Right atrium auricular region (tissue), 2 donors: ENCODE measurements around the gene IER3IP1. TPM values are rescaled to one million over a fixed set of nuclear protein-coding genes. Genes with fewer than 3 reads are reported as not detected.

ENCODE experiments used
- DNase-seq: peaks from one replicate; pipeline ENCODE4 v3.0.0-alpha.2; 2019; ENCODE audit warnings: low spot score
- H3K27ac ChIP-seq, 2 donors: fragments of 200-600 bp; sonication (generic); 1 replicate in 1 of 2; 2 replicates in 1 of 2; pipeline ENCODE4 v1.5.1; 2016 to 2019
- H3K27me3 ChIP-seq, 2 donors: fragments of 200-600 bp; sonication (generic); one replicate each; pipeline versions ENCODE4 v1.5.1 to v1.6.0; 2017 to 2019
- H3K36me3 ChIP-seq: fragments of 200-600 bp; sonication (generic); one replicate; pipeline ENCODE4 v1.5.1; 2016
- H3K4me1 ChIP-seq, 2 donors: fragments of 200-600 bp; sonication (generic); one replicate each; pipeline versions ENCODE4 v1.5.1 to v1.6.0; 2017 to 2019
- H3K4me3 ChIP-seq, 2 donors: fragments of 200-600 bp; sonication (generic); 1 replicate in 1 of 2; 2 replicates in 1 of 2; pipeline ENCODE4 v1.5.1; 2017 to 2019; ENCODE audit warnings: mild to moderate bottlenecking in 1 of 2, moderate library complexity in 1 of 2
- H3K9me3 ChIP-seq, 2 donors: fragments of 200-600 bp; sonication (generic); one replicate each; pipeline ENCODE4 v1.5.1; 2019
- CTCF ChIP-seq, 2 donors: fragments of 200-600 bp; sonication (generic); IDR thresholded peaks; one replicate each; pipeline ENCODE4 v1.5.1; 2019; ENCODE audit warnings: antibody characterized with exemption in 2 of 2
- total RNA-seq, 2 donors: library from RNA; depleted of rRNA; stranded (reverse); fragments of >200 nt; gene quantifications; one replicate each; pipeline ENCODE4 v1.1.0, GENCODE V29; 2016

The IER3IP1 gene
- total RNA-seq, 2 donors from 2014 or later = 9.7 to 15.5 TPM

- no peak overlapping the region for H3K27ac ChIP-seq
- no peaks in the 10 kb centered on the region for H3K27me3 ChIP-seq
- TF ChIP-seq CTCF (IDR thresholded peaks at IDR 0.05) = no peak
- no peak overlapping the region for H3K4me3 ChIP-seq
- no peak for DNase-seq
- H3K4me1 ChIP-seq = no peaks in the 10 kb centered on the region
- no peaks in the 10 kb centered on the region for H3K36me3 ChIP-seq
- H3K9me3 ChIP-seq = no peaks in the 10 kb centered on the region
Measured at GRCh38 chr18:47180765-47181164, 4.6 kb upstream of the IER3IP1 start.

DNA sequence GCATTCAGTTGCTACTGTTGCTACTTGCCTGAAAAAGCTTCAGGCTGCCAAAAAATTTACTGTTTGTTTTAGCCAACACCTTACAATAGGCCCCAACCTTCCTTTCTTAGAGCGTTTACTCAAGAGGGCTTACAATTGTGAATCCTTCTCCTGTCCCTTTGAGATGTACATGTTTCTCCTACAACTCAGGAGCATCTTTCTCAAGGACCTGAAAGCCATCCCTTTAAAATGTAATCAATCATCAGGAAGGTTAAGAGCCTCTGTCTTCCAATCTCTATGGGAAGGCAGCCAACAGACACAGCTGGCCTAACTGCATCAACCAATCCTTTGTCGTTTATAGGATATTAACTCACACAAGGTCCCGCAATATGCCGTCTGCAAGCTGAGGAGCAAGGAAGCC lies 3.4 kb upstream of the IER3IP1 start:
- Histone ChIP-seq H3K36me3 (no peaks in the 10 kb centered on the region), H3K4me1 (peaks cover 0 to 10% of the 10 kb centered on the region in 2 donors), H3K4me3 (no peak overlapping the region), H3K27me3 (no peaks in the 10 kb centered on the region), H3K9me3 (no peaks in the 10 kb centered on the region), H3K27ac (no peak overlapping the region)
- no peak for DNase-seq
- no peak for TF ChIP-seq CTCF (IDR thresholded peaks at IDR 0.05)

- TF ChIP-seq CTCF (IDR thresholded peaks at IDR 0.05) = no peak
- Histone ChIP-seq H3K4me1 (peaks cover 0 to 25% of the 10 kb centered on the region in 2 donors), H3K27ac (peak overlapping the region; percentile 78 to 84), H3K36me3 (no peaks in the 10 kb centered on the region), H3K4me3 (peak overlapping the region; percentile 82 to 89), H3K9me3 (no peaks in the 10 kb centered on the region), H3K27me3 (no peaks in the 10 kb centered on the region)
- DNase-seq = no peak
Measured at GRCh38 chr18:47175283-47175897, 774 bp downstream of the IER3IP1 start.

- no peaks in the 10 kb centered on the region for H3K27me3 ChIP-seq
- no peaks in the 10 kb centered on the region for H3K9me3 ChIP-seq
- no peaks in the 10 kb centered on the region for H3K36me3 ChIP-seq
- peaks cover 0 to 25% of the 10 kb centered on the region in 2 donors for H3K4me1 ChIP-seq
- TF ChIP-seq CTCF (IDR thresholded peaks at IDR 0.05) = no peak
- DNase-seq = no peak
- H3K27ac ChIP-seq = no peak overlapping the region
- peak overlapping the region; percentile 82 to 89 for H3K4me3 ChIP-seq
Measured at GRCh38 chr18:47174545-47175116, 1.5 kb downstream of the IER3IP1 start.

- H3K4me3 ChIP-seq = no peak overlapping the region
- DNase-seq = no peak
- peaks cover 0 to 25% of the 10 kb centered on the region in 2 donors for H3K4me1 ChIP-seq
- no peak for TF ChIP-seq CTCF (IDR thresholded peaks at IDR 0.05)
- H3K27me3 ChIP-seq = no peaks in the 10 kb centered on the region
- H3K36me3 ChIP-seq = no peaks in the 10 kb centered on the region
- no peak overlapping the region for H3K27ac ChIP-seq
- H3K9me3 ChIP-seq = no peaks in the 10 kb centered on the region
Measured at GRCh38 chr18:47172476-47172875, 3.7 kb downstream of the IER3IP1 start.

DNA sequence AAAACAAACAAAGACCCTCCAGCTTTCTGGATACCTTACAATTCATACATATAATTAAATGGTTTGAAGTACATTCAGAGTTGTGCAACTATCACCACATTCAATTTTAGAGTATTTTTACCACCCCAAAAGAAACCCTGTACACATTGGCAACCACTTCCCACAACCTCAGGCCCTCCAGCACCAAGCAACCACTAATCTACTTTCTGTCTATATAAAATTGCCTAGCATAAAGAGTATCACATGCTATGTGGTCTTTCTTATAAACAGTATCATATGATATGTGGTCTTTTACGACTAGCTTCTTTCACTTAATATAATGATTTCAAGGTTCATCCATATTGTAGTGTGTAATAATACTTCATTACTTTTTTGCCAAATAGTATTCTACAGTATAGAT lies 7.3 kb downstream of the IER3IP1 start:
- no peak overlapping the region for H3K27ac ChIP-seq
- peaks cover 0 to 22% of the 10 kb centered on the region in 2 donors for H3K4me1 ChIP-seq
- no peak overlapping the region for H3K4me3 ChIP-seq
- H3K27me3 ChIP-seq = no peaks in the 10 kb centered on the region
- no peaks in the 10 kb centered on the region for H3K36me3 ChIP-seq
- no peak for DNase-seq
- TF ChIP-seq CTCF (IDR thresholded peaks at IDR 0.05) = no peak
- H3K9me3 ChIP-seq = no peaks in the 10 kb centered on the region
